ENCODE data around the gene CDCP1.

Gene CDCP1

DNA sequence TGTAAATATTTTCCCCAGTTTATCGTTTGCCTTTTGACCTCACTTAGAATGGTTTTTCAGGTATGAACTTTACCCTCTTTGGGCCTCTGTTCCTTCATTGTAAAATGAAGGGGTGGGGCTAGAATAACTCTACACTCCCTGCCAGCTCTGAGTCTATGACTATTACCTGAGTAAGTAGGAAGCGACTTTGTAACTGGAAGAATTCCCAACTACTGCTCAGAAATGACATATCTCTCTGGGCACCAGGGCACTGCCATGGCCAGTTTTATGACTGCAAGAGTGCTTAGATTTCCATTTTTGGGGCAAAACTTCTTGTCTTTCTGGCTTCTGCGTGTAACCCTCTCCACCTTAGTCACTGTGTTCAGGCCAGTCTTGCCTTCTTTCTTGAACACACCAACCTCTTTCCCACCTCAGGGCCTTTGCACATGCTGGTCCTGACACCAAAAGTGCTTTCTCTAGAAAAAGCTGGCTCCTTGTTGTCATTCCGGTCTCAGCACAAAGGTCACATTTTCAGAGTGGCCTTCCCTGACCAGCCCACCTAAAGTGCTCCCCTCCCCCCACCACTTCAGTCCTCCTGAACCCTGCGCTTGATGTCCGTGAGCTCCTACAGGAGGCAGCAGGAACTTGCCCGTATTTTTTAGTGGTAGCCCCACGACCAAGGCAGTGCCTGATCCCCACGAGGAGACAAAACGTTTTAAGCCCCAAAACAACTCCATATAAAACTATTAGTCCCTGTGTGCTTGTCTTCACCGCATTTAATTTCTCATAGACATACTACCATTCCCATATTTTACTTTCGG lies 25.6 kb downstream of the CDCP1 start:
- no peaks in the 10 kb centered on the region for H3K27me3 ChIP-seq (ENCODE audit: control insufficient read depth, insufficient read depth, low read length)
- no peak overlapping the region for H3K9ac ChIP-seq (ENCODE audit: low read depth, low read length)
- H3K4me1 ChIP-seq (ENCODE audit: control insufficient read depth, insufficient read depth, low read length) = no peaks in the 10 kb centered on the region
- peaks cover 2% of the 10 kb centered on the region for H3K36me3 ChIP-seq (ENCODE audit: control insufficient read depth, insufficient read depth, low read length)
- H3K9me3 ChIP-seq (ENCODE audit: control insufficient read depth, insufficient read depth, low read length) = no peaks in the 10 kb centered on the region
- no peak overlapping the region for H3K4me3 ChIP-seq (ENCODE audit: low read depth, low read length)

GRCh38 chr3:45119824-45120358 lies 26.3 kb downstream of the CDCP1 start:
- Histone ChIP-seq H3K36me3 (ENCODE audit: control insufficient read depth, insufficient read depth, low read length) (peaks cover 2% of the 10 kb centered on the region), H3K9me3 (ENCODE audit: control insufficient read depth, insufficient read depth, low read length) (no peaks in the 10 kb centered on the region), H3K9ac (ENCODE audit: low read depth, low read length) (no peak overlapping the region), H3K4me1 (ENCODE audit: control insufficient read depth, insufficient read depth, low read length) (no peaks in the 10 kb centered on the region), H3K4me3 (ENCODE audit: low read depth, low read length) (no peak overlapping the region), H3K27me3 (ENCODE audit: control insufficient read depth, insufficient read depth, low read length) (no peaks in the 10 kb centered on the region)

DNA sequence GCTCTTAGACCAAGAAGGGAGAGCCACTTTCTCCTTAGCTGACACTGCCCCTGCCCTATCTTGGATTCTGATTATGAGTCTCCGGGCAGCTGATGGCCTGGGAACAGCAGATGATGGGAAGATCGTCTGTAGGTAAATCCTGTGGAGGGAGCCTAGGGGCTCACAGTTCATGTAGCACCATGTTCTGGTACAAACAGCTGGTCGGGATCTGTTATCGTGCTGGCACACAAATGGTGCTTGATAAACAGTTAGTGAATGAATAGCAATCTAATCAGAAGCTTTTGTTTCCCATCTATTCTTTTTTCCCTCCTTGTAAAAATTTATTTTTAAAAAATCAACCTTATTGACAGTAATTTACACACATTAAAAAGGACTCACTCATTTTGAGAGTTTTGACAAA lies 26.8 kb downstream of the CDCP1 start:
- Histone ChIP-seq H3K27me3 (ENCODE audit: control insufficient read depth, insufficient read depth, low read length) (no peaks in the 10 kb centered on the region), H3K36me3 (ENCODE audit: control insufficient read depth, insufficient read depth, low read length) (peaks cover 2% of the 10 kb centered on the region), H3K4me3 (ENCODE audit: low read depth, low read length) (no peak overlapping the region), H3K4me1 (ENCODE audit: control insufficient read depth, insufficient read depth, low read length) (no peaks in the 10 kb centered on the region), H3K9me3 (ENCODE audit: control insufficient read depth, insufficient read depth, low read length) (no peaks in the 10 kb centered on the region), H3K9ac (ENCODE audit: low read depth, low read length) (no peak overlapping the region)

DNA sequence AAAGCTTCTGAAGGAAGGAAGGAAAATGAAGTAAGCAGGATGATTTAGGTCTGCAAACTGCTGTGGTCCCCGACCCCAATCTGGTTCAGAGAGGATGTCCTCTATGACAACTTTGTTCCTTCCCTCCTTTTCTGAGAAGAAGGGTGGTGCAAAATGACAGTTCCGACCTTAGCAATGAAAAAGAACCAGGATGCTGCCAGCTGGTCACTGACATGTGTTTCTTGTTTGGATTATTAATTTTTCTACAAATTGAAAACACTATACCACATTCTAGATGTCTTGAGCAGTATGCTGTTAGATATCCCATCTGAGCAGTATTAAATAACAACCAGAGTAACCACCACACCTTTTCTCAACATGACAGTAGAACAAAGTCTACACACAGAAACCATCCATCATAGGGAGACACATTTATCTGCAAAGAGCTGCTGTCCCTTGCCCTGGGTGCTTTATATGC lies 27.5 kb downstream of the CDCP1 start:
- H3K9me3 ChIP-seq (ENCODE audit: control insufficient read depth, insufficient read depth, low read length) = no peaks in the 10 kb centered on the region
- H3K36me3 ChIP-seq (ENCODE audit: control insufficient read depth, insufficient read depth, low read length) = peaks cover 2% of the 10 kb centered on the region
- no peaks in the 10 kb centered on the region for H3K27me3 ChIP-seq (ENCODE audit: control insufficient read depth, insufficient read depth, low read length)
- no peaks in the 10 kb centered on the region for H3K4me1 ChIP-seq (ENCODE audit: control insufficient read depth, insufficient read depth, low read length)
- no peak overlapping the region for H3K9ac ChIP-seq (ENCODE audit: low read depth, low read length)
- no peak overlapping the region for H3K4me3 ChIP-seq (ENCODE audit: low read depth, low read length)

DNA sequence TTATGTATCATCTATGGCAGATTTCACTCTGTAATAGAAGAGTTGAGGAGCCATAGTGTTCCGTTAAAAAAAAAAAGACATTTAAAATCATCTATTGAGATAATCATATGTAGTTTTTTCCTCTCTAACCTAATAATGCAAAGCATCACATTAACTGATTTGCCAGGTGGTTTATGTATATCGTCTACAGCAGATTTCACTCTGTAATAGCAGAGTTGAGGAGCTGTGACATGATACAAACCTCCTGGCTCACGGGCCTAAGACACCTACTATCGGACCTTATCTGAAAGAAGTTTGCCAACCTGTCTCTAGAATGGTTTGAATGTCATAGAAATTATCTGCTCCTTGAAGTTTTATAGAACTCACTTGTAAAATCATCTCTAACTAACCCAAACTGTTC lies 29.8 kb downstream of the CDCP1 start:
- no peaks in the 10 kb centered on the region for H3K9me3 ChIP-seq (ENCODE audit: control insufficient read depth, insufficient read depth, low read length)
- peaks cover 7% of the 10 kb centered on the region for H3K36me3 ChIP-seq (ENCODE audit: control insufficient read depth, insufficient read depth, low read length)
- H3K9ac ChIP-seq (ENCODE audit: low read depth, low read length) = no peak overlapping the region
- no peaks in the 10 kb centered on the region for H3K4me1 ChIP-seq (ENCODE audit: control insufficient read depth, insufficient read depth, low read length)
- no peak overlapping the region for H3K4me3 ChIP-seq (ENCODE audit: low read depth, low read length)
- H3K27me3 ChIP-seq (ENCODE audit: control insufficient read depth, insufficient read depth, low read length) = no peaks in the 10 kb centered on the region

DNA sequence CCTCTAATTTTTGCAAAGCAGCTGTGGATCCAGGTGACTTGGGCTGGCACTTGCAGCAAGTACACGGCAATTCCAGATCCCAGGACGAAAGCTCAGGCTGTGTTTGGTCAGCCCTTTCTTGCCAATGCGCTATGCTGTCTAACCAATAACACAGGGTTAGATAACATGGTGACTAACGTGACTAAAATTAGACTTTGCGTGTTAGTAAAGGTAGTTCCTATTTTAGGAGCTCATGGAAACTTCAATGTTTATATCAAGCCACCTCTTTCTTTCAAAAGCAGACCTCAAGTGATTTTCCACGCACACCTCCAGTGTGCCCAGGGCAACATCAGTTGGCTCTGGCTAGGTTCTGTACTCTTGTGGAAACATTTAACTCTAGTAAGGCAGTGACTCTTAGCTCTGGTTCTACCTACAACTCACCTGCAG lies 32.5 kb downstream of the CDCP1 start:
- no peak overlapping the region for H3K9ac ChIP-seq (ENCODE audit: low read depth, low read length)
- no peak overlapping the region for H3K4me3 ChIP-seq (ENCODE audit: low read depth, low read length)
- peaks cover 20% of the 10 kb centered on the region for H3K36me3 ChIP-seq (ENCODE audit: control insufficient read depth, insufficient read depth, low read length)
- H3K9me3 ChIP-seq (ENCODE audit: control insufficient read depth, insufficient read depth, low read length) = no peaks in the 10 kb centered on the region
- no peaks in the 10 kb centered on the region for H3K4me1 ChIP-seq (ENCODE audit: control insufficient read depth, insufficient read depth, low read length)
- H3K27me3 ChIP-seq (ENCODE audit: control insufficient read depth, insufficient read depth, low read length) = no peaks in the 10 kb centered on the region

DNA sequence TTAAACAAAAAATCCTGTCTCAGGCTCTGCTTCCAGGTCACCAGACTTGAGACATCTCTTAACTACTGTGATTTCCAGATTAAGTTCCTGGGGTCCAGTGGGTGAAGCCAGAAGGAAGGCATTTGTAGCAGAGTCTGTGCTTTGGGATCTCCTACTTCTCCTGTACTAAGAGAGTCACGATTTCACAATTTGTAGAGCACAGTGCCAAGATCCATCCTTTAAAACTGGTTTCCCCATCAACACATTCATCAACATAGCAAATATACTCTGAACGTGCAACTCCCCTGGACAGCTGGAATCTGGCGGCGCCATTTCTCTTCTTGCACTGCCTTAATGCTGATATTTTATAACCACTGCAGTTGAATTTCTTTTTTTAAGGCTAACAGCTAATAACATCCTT lies 33.2 kb downstream of the CDCP1 start:
- no peaks in the 10 kb centered on the region for H3K4me1 ChIP-seq (ENCODE audit: control insufficient read depth, insufficient read depth, low read length)
- no peaks in the 10 kb centered on the region for H3K27me3 ChIP-seq (ENCODE audit: control insufficient read depth, insufficient read depth, low read length)
- peaks cover 20% of the 10 kb centered on the region for H3K36me3 ChIP-seq (ENCODE audit: control insufficient read depth, insufficient read depth, low read length)
- no peak overlapping the region for H3K9ac ChIP-seq (ENCODE audit: low read depth, low read length)
- no peak overlapping the region for H3K4me3 ChIP-seq (ENCODE audit: low read depth, low read length)
- no peaks in the 10 kb centered on the region for H3K9me3 ChIP-seq (ENCODE audit: control insufficient read depth, insufficient read depth, low read length)

DNA sequence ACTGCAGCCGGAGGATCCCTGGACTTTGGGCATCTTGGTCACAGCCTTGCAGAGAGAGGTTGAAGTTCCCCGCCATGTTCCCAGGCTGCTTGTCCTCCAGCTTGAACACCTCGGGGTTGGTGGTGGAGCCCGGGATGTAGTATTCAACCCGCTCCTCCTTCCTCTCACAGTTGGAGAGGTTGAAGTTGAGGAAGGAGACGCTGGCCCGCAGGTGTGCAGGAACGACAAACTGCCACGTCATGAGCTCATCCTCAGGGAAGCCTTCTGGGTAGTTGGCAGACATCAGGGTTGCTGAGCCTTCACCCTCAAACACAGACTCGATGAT lies 35.7 kb downstream of the CDCP1 start:
- Histone ChIP-seq H3K36me3 (ENCODE audit: control insufficient read depth, insufficient read depth, low read length) (peaks cover 22% of the 10 kb centered on the region), H3K4me3 (ENCODE audit: low read depth, low read length) (no peak overlapping the region), H3K9me3 (ENCODE audit: control insufficient read depth, insufficient read depth, low read length) (no peaks in the 10 kb centered on the region), H3K27me3 (ENCODE audit: control insufficient read depth, insufficient read depth, low read length) (no peaks in the 10 kb centered on the region), H3K9ac (ENCODE audit: low read depth, low read length) (no peak overlapping the region), H3K4me1 (ENCODE audit: control insufficient read depth, insufficient read depth, low read length) (no peaks in the 10 kb centered on the region)

DNA sequence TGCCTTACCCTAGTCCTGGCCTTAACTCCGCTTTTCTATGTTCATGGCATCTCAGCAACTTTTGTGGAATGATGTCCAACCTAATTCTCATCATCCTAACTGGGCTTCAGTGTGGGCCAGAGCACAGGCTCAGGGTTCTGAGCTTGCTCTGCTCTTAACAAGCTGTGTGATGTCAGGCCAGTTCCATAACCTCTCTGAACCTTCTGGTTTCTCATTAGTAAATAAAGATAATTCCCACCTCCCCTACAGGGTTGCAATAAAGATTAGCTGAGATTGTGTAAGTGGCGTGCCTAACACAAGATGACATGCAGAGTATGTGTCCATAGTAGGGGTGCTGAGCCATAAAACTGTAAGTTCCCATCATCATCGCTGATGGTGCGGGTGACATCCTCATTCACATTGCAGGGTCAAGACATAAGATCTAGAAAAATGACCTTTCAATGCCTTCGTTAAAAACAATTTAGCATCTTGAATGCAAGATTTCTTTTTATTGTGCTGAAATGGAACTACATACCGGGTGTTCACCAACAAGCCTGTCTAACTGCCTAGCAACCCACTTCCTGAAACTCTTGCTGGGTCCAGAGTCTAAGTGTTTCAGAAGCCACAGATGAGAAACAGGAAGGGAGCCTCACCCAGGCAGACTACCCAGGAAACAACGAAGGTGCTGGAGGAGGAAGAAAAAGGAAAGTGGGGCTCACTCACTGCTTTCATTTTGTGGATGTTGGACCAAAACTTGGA lies 36.2 kb downstream of the CDCP1 start:
- no peaks in the 10 kb centered on the region for H3K4me1 ChIP-seq (ENCODE audit: control insufficient read depth, insufficient read depth, low read length)
- H3K9ac ChIP-seq (ENCODE audit: low read depth, low read length) = no peak overlapping the region
- peaks cover 22% of the 10 kb centered on the region for H3K36me3 ChIP-seq (ENCODE audit: control insufficient read depth, insufficient read depth, low read length)
- H3K4me3 ChIP-seq (ENCODE audit: low read depth, low read length) = no peak overlapping the region
- H3K27me3 ChIP-seq (ENCODE audit: control insufficient read depth, insufficient read depth, low read length) = no peaks in the 10 kb centered on the region
- H3K9me3 ChIP-seq (ENCODE audit: control insufficient read depth, insufficient read depth, low read length) = no peaks in the 10 kb centered on the region

GRCh38 chr3:45106874-45107273 lies 39.3 kb downstream of the CDCP1 start:
- no peaks in the 10 kb centered on the region for H3K27me3 ChIP-seq (ENCODE audit: control insufficient read depth, insufficient read depth, low read length)
- H3K4me3 ChIP-seq (ENCODE audit: low read depth, low read length) = no peak overlapping the region
- H3K9ac ChIP-seq (ENCODE audit: low read depth, low read length) = no peak overlapping the region
- peaks cover 20% of the 10 kb centered on the region for H3K36me3 ChIP-seq (ENCODE audit: control insufficient read depth, insufficient read depth, low read length)
- no peaks in the 10 kb centered on the region for H3K9me3 ChIP-seq (ENCODE audit: control insufficient read depth, insufficient read depth, low read length)
- H3K4me1 ChIP-seq (ENCODE audit: control insufficient read depth, insufficient read depth, low read length) = no peaks in the 10 kb centered on the region

- Histone ChIP-seq H3K36me3 (ENCODE audit: control insufficient read depth, insufficient read depth, low read length) (peaks cover 17% of the 10 kb centered on the region), H3K4me1 (ENCODE audit: control insufficient read depth, insufficient read depth, low read length) (no peaks in the 10 kb centered on the region), H3K9ac (ENCODE audit: low read depth, low read length) (no peak overlapping the region), H3K9me3 (ENCODE audit: control insufficient read depth, insufficient read depth, low read length) (no peaks in the 10 kb centered on the region), H3K27me3 (ENCODE audit: control insufficient read depth, insufficient read depth, low read length) (no peaks in the 10 kb centered on the region), H3K4me3 (ENCODE audit: low read depth, low read length) (no peak overlapping the region)
Measured at GRCh38 chr3:45105855-45106671, 40.1 kb downstream of the CDCP1 start.

Data from iPS-15b (cell line).